ENCODE measurements around the gene PCDHGC3.

GRCh38 chr5:141490271-141490670 lies 14.5 kb downstream of the PCDHGC3 start:
- TF ChIP-seq NFE2L2 (IDR thresholded peaks at IDR 0.05; ENCODE audit: low read depth, low read length) (no peak), POLR2A (IDR thresholded peaks at IDR 0.05; ENCODE audit: low read depth, low read length) (no peak), CTCF (conservative IDR thresholded peaks at IDR 0.05; ENCODE audit: low read depth, low read length) (no peak), USF2 (IDR thresholded peaks at IDR 0.05; ENCODE audit: low read depth, low read length) (no peak), RCOR1 (IDR thresholded peaks at IDR 0.05; ENCODE audit: insufficient replicate concordance, low read length) (no peak), CEBPB (IDR thresholded peaks at IDR 0.05; ENCODE audit: low read depth, low read length) (no peak), SMC3 (IDR thresholded peaks at IDR 0.05; ENCODE audit: low read depth, low read length) (no peak), BHLHE40 (IDR thresholded peaks at IDR 0.05; ENCODE audit: low read depth, low read length) (no peak), RAD21 (IDR thresholded peaks at IDR 0.05; ENCODE audit: low read length) (no peak), CHD1 (IDR thresholded peaks at IDR 0.05; ENCODE audit: low read depth, low read length) (no peak), MXI1 (IDR thresholded peaks at IDR 0.05; ENCODE audit: borderline replicate concordance, low read depth, low read length) (no peak)

Data from IMR-90 (cell line).